Measurements from ENCODE around the gene MTRF1.
"Not testable (repeated sequence)": the region's sequence is repeated elsewhere in the genome, so short reads cannot be mapped to it uniquely, and the experiment has no call there.

The MTRF1 gene

GRCh38 chr13:41222259-41222852 is 41.0 kb downstream of the MTRF1 start:
- DNase-seq (ENCODE audit: low spot score), result peak; percentile 41

DNA sequence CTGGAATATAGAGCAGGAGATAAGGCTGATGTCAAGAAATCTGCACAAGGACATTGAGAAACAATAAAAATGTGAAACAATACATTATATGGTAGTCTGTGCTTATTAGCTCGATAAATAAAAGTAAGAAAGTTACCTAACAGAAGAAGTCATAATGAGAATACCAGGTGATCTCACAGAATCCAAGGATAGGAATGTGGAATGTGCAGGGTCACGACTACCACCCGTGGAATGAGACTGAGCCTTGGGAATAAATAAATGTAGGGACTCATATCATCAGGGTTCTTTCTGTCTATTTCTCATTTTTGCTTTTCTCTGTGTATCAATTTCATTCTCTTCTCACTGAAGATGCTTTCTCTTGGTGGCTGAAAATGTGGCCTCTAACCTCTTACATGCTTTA is 43.0 kb downstream of the MTRF1 start:
- no peak for DNase-seq (ENCODE audit: low spot score)

GRCh38 chr13:41216160-41216559 is 47.2 kb downstream of the MTRF1 start:
- no peak for DNase-seq (ENCODE audit: low spot score)

DNA sequence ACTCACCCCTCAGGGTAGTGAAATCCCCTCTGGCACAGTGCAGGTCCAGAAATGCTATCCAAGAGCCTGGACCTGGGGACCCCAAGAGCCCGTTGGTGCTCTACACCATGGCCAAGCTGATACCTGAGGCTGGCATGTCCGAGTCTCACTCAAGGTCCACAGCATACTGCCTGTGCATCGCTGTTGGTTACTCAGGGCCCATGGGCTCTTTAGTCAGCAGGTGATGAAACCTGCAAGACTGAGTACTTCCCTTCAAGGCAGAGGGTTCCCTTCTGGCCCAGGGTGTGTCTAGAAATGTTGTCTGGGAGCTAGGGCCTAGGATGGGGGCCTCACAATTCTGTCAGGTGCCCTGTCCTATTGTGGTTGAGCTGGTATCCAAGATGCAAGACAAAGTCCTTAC is 49.5 kb downstream of the MTRF1 start:
- no peak for DNase-seq (ENCODE audit: low spot score)

- no peak for DNase-seq (ENCODE audit: low spot score)
Observed at GRCh38 chr13:41213316-41213715, 50.1 kb downstream of the MTRF1 start.

DNA sequence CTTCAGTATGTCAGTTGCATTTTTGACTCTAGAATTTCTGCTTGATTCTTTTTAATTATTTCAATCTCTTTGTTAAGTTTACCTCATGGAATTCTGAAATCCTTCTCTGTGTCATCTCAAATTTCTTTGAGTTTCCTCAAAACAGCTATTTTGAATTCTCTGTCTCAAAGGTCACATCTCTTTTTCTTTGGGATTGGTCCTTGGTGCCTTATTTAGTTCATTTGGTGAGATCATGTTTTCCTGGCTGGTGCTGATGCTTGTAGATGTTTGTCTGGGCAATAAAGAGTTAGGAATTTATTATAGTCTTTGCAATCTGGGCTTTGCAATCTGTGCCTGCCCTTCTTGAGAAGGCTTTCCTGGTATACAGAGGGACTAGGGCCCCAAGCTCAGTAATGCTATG is 50.5 kb downstream of the MTRF1 start:
- no peak for DNase-seq (ENCODE audit: low spot score)

GRCh38 chr13:41211062-41211461 is 52.3 kb downstream of the MTRF1 start:
- no peak for DNase-seq (ENCODE audit: low spot score)

- DNase-seq (ENCODE audit: low spot score), result no peak
Observed at GRCh38 chr13:41206467-41206866, 56.9 kb downstream of the MTRF1 start.

- no peak for DNase-seq (ENCODE audit: low spot score)
Observed at GRCh38 chr13:41203810-41204209, 59.6 kb downstream of the MTRF1 start.

GRCh38 chr13:41200126-41200525 is 63.2 kb downstream of the MTRF1 start:
- no peak for DNase-seq (ENCODE audit: low spot score)

DNA sequence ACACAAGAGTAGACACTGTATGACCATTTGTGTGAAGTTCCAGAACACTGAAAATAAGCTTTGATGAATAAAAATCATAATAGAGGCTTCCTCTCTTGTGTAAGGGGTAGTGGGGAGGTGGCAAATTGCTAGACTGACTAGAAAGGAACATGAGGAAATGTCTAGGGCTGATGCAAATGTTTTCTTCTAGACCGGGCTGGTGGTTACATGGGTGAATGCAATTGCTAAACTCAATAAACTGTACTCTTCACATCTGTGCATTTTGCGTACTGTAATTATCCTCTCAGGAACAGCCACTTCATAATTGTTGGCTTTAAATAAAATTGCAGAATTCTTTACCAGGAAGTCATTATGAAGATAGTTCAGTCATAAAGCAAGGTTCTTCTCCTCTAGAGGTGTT is 63.9 kb downstream of the MTRF1 start:
- DNase-seq (ENCODE audit: low spot score), result no peak

DNA sequence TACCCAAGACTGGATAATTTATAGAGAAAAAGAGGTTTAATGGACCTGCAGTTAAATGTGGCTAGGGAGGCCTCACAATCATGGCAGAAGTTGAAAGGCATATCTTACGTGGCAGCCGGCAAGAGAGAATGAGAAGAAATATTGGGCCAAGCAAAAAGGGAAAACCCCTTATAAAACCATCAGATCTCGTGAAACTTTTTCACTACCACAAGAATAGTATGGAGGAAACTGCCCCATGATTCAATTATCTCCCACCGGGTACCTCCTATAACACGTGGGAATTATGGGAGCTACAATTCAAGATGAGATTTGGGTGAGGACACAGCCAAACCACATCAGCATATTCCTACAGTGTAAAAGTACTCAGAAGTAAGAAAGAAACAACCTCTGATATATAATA is 64.3 kb downstream of the MTRF1 start:
- no peak for DNase-seq (ENCODE audit: low spot score)

DNA sequence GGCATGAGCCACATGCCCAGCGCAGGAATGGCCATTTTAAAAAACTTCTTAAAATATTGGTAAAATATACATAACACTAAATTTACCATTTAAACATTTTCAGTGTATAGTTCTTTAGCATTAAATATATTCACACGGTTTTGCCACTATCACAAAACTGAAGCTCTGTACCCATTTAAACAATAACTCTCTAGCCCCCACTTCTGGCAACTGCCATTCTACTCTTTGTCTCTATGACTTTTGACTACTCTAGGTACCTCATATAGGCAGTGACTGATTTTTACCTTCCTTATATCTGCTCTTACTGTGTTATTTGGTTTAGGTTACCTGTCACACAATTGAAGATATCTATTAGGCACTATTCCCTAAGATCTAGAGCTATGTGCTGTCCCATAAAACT is 66.8 kb downstream of the MTRF1 start:
- DNase-seq (ENCODE audit: low spot score), result no peak

- DNase-seq (ENCODE audit: low spot score), result no peak
Observed at GRCh38 chr13:41196011-41196410, 67.4 kb downstream of the MTRF1 start.

- peak; percentile 93 for DNase-seq (ENCODE audit: low spot score)
Observed at GRCh38 chr13:41193919-41194824, 69.2 kb downstream of the MTRF1 start, which contains the start of gene KBTBD7. Gene KBTBD7 (minus strand): TSS chr13:41194569. CDS start chr13:41194257, 312 bp downstream.

DNA sequence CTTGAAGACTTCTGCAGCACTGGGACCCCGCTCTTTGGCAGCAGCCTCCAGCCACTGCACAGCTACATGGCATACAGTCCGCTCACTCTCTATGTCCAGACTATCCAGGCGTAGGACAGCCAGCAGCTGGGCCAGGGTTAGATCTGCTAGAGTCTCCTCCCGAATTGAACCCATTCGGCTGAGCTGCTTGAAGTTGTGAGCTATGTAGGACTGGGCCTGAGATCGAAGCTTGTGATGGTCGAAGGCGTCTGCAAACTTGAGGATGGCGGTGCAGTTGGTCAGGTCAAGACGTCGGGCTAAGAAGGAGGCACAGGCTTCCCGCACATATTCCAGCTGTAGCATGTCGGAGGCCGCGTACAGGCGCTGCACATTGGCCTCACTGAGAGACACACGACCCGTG is 69.9 kb downstream of the MTRF1 start:
- no peak for DNase-seq (ENCODE audit: low spot score)

GRCh38 chr13:41188584-41188983 is 74.8 kb downstream of the MTRF1 start:
- DNase-seq (ENCODE audit: low spot score), result no peak

GRCh38 chr13:41186481-41186880 is 76.9 kb downstream of the MTRF1 start:
- no peak for DNase-seq (ENCODE audit: low spot score)

GRCh38 chr13:41182231-41182630 is 81.1 kb downstream of the MTRF1 start:
- no peak for DNase-seq (ENCODE audit: low spot score)

DNA sequence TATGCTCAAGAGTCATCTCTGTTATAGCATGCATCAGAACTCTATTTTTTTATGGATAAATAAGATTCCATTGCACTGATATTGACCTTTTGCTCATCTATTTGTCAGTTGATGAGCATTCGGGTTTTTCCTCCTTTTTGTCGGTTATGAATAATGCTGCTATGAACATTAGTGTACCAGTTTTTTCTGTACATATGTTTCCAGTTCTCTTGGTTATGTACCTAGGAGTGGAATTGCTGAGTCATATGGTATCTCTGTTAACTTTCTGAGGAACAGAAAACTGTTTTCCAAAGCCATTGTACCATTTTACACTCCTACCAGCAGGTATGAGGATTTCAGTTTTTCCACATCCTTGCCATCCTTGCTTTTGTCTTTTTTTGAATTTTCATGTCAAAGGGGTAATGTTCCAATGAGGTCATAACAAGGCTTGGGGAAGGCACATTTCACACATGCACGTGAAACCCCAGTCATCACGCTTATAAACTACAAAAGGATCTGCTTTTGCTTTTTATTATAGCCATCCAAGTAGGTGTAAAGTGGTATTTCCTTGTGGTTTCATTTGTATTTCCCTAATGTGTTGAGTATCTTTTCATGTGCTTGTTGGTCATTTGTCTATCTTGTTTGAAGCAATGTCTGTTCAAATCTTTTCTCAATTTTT is 83.7 kb downstream of the MTRF1 start:
- no peak for DNase-seq (ENCODE audit: low spot score)

- no peak for DNase-seq (ENCODE audit: low spot score)
Observed at GRCh38 chr13:41178040-41178439, 85.3 kb downstream of the MTRF1 start.

DNA sequence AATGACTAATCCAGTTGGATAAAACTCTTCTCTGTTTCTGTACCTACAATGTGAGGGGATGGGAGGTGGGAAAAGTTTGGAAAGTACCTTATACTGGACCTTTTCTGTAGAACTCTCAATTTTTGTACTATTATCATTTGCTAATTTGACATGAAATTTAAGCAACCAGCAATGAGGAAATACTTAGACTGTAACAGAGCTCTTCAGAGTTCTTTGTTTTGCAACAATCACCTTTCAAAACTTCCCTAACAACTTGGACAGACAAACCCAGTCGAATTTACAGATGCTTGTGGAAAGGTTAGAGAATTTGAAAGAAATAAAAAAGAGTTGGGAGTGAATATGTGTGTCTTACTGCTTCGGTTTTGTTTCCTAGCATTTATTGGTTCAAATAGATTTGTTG is 85.8 kb downstream of the MTRF1 start:
- no peak for DNase-seq (ENCODE audit: low spot score)

GRCh38 chr13:41175576-41175975 is 87.8 kb downstream of the MTRF1 start:
- not testable (repeated sequence) for DNase-seq (ENCODE audit: low spot score)
